HepG2 (cell line): ENCODE measurements around the gene PTRH2. TPM values are rescaled to one million over a fixed set of nuclear protein-coding genes. Genes with fewer than 3 reads are reported as not detected.
A peak's percentile ranks its signal among the peaks of the same experiment; 100 is the strongest.

Experiments used
- ATAC-seq: fragments of 200-7000 bp; cut with Tn5 transposase; 3 replicates; pipeline ENCODE4 v1.9.1; 2020; ENCODE audit warnings: mild to moderate bottlenecking, moderate library complexity
- BruUV-seq: library from RNA; stranded (reverse); fragments of 400-500 nt; replicated peaks from 2 replicates; lab custom pipeline; 2021; lab: Mats Ljungman, UMichigan
- CTCF ChIA-PET: fragments of 300-600 bp; formaldehyde crosslinking; extraction: SDS; loops from one replicate; lab custom pipeline; 2021; ENCODE audit warnings: low total read pairs, inconsistent platforms, low intra/inter-chr PET ratio; lab: Yijun Ruan, JAX
- POLR2A ChIA-PET: fragments of 350-600 bp; sonication (Branson Sonifier 250); formaldehyde crosslinking; loops from one replicate; lab custom pipeline; 2020; ENCODE audit warnings: antibody characterized with exemption, inconsistent platforms; lab: Yijun Ruan, JAX
- DNase-seq: peaks from one replicate; pipeline ENCODE4 v3.0.0-alpha.2; 2015; ENCODE audit warnings: low spot score
- FAIRE-seq: peaks from 3 replicates; lab custom pipeline; 2011; peaks lifted over from hg19 to GRCh38; lab: Jason Lieb, UNC
- H2AFZ ChIP-seq: one replicate; pipeline ENCODE4 v1.6.1; 2011; ENCODE audit warnings: low read length, inconsistent platforms
- H3K27ac ChIP-seq: fragments of 300-600 bp; 3 replicates; pipeline ENCODE4 v1.8.0; 2011; ENCODE audit warnings: mixed run types, mild to moderate bottlenecking, mixed read lengths, low read length, inconsistent platforms; ENCODE audit not compliant: insufficient read depth; ENCODE audit errors: extremely low read length
- H3K27me3 ChIP-seq, 2 experiments: fragments of 200-600 bp in 1 of 2; 2 replicates in 1 of 2; 3 replicates in 1 of 2; pipeline versions ENCODE4 v1.6.0 to v1.8.0; 2011; ENCODE audit warnings: low read length in 2 of 2, mild to moderate bottlenecking in 2 of 2, moderate library complexity in 2 of 2, inconsistent platforms in 1 of 2; ENCODE audit not compliant: insufficient read depth in 2 of 2, control insufficient read depth in 1 of 2
- H3K36me3 ChIP-seq, 2 experiments: fragments of 200-600 bp in 1 of 2; replicated peaks in 1 of 2; 2 replicates in 1 of 2; 3 replicates in 1 of 2; pipeline versions ENCODE4 v1.5.1 to v1.8.0; 2011; ENCODE audit warnings: low read length in 2 of 2, inconsistent platforms in 1 of 2; ENCODE audit not compliant: insufficient read depth in 2 of 2, control insufficient read depth in 1 of 2
- H3K4me1 ChIP-seq: 2 replicates; pipeline ENCODE4 v1.5.1; 2012; ENCODE audit warnings: low read length, inconsistent platforms; ENCODE audit not compliant: insufficient read depth
- H3K4me2 ChIP-seq: 2 replicates; pipeline ENCODE4 v1.6.0; 2011; ENCODE audit warnings: low read depth, low read length, inconsistent platforms
- H3K4me3 ChIP-seq, 3 experiments: fragments of 200-600 bp in 1 of 3; sonication (generic), shearing (Covaris generic) in 1 of 3; replicated peaks in 1 of 3; 2 replicates each; pipeline ENCODE4 v1.5.1; 2011 to 2016; ENCODE audit warnings: low read length in 3 of 3, inconsistent platforms in 2 of 3, low read depth in 2 of 3, mild to moderate bottlenecking in 2 of 3, control low read depth in 1 of 3, mixed read lengths in 1 of 3; ENCODE audit not compliant: insufficient read depth in 1 of 3
- H3K79me2 ChIP-seq: one replicate; pipeline ENCODE4 v1.6.1; 2011; ENCODE audit warnings: low read length, inconsistent platforms; ENCODE audit not compliant: insufficient read depth
- H3K9ac ChIP-seq: 2 replicates; pipeline ENCODE4 v1.6.0; 2011; ENCODE audit warnings: mild to moderate bottlenecking, low read depth, low read length, inconsistent platforms; ENCODE audit not compliant: insufficient read depth
- H3K9me3 ChIP-seq: 2 replicates; pipeline ENCODE4 v1.5.1; 2012; ENCODE audit warnings: mild to moderate bottlenecking, low read length
- H4K20me1 ChIP-seq: 2 replicates; pipeline ENCODE4 v1.6.0; 2011; ENCODE audit warnings: inconsistent platforms, mild to moderate bottlenecking, low read length, moderate library complexity; ENCODE audit not compliant: insufficient read depth
- AGO2 ChIP-seq: fragments of 200-400 bp; formaldehyde crosslinking; optimal IDR thresholded peaks from 2 replicates; pipeline ENCODE3; 2017; ENCODE audit warnings: mild to moderate bottlenecking, low read depth, low read length, moderate library complexity
- CBX1 ChIP-seq: IDR thresholded peaks from one replicate; pipeline ENCODE4 v1.6.1; 2016; ENCODE audit warnings: antibody characterized with exemption, low read depth
- CREBL2 ChIP-seq: sonication (generic); formaldehyde crosslinking; IDR thresholded peaks from 2 replicates; pipeline ENCODE4 v1.8.1; 2023; ENCODE audit warnings: missing genetic modification reagents, mild to moderate bottlenecking, borderline replicate concordance
- FOXC1 ChIP-seq: sonication (generic); formaldehyde crosslinking; IDR thresholded peaks from 2 replicates; pipeline ENCODE4 v1.8.0; 2022; ENCODE audit warnings: mild to moderate bottlenecking, missing genetic modification reagents, borderline replicate concordance
- IKZF4 ChIP-seq: sonication (generic); formaldehyde crosslinking; IDR thresholded peaks from 2 replicates; pipeline ENCODE4 v1.5.1; 2020; ENCODE audit warnings: borderline replicate concordance, mild to moderate bottlenecking, low read depth, missing genetic modification reagents; ENCODE audit errors: not compliant biosample characterization
- ISX ChIP-seq: sonication (generic); formaldehyde crosslinking; conservative IDR thresholded peaks from 2 replicates; pipeline ENCODE4 v1.5.0; 2020; ENCODE audit warnings: missing genetic modification reagents
- MIER3 ChIP-seq: IDR thresholded peaks from 2 replicates; pipeline ENCODE4 v1.6.1; 2016; ENCODE audit warnings: missing compliant biosample characterization, borderline replicate concordance
- NKX3-1 ChIP-seq: sonication (generic); formaldehyde crosslinking; IDR thresholded peaks from 2 replicates; pipeline ENCODE4 v1.5.0; 2020; ENCODE audit warnings: missing genetic modification reagents
- POLR2AphosphoS5 ChIP-seq: IDR thresholded peaks from 2 replicates; pipeline ENCODE4 v1.6.1; 2012; ENCODE audit warnings: low read depth, low read length
- POLR2G ChIP-seq: fragments of 200-400 bp; formaldehyde crosslinking; IDR thresholded peaks from 2 replicates; pipeline ENCODE4 v1.6.1; 2018; ENCODE audit warnings: mild to moderate bottlenecking, low read depth, low read length, moderate library complexity
- PTBP1 ChIP-seq: fragments of 200-400 bp; formaldehyde crosslinking; IDR thresholded peaks from 2 replicates; pipeline ENCODE4 v1.6.1; 2018; ENCODE audit warnings: low read length, low read depth; ENCODE audit not compliant: poor library complexity, severe bottlenecking
- SP140L ChIP-seq: sonication (generic); formaldehyde crosslinking; IDR thresholded peaks from 2 replicates; pipeline ENCODE4 v1.4.0; 2020; ENCODE audit warnings: missing genetic modification reagents, borderline replicate concordance
- TBX2 ChIP-seq: sonication (generic); formaldehyde crosslinking; IDR thresholded peaks from 2 replicates; pipeline ENCODE4 v1.5.0; 2020; ENCODE audit warnings: missing genetic modification reagents, mild to moderate bottlenecking, borderline replicate concordance
- TMF1 ChIP-seq: sonication (generic); formaldehyde crosslinking; IDR thresholded peaks from 2 replicates; pipeline ENCODE4 v1.8.1; 2022; ENCODE audit warnings: low read depth, missing genetic modification reagents
- ZC3H13 ChIP-seq: sonication (generic); formaldehyde crosslinking; IDR thresholded peaks from 2 replicates; pipeline ENCODE4 v1.8.1; 2023; ENCODE audit warnings: mild to moderate bottlenecking, missing genetic modification reagents, moderate library complexity
- ZNF124 ChIP-seq: sonication (generic); formaldehyde crosslinking; IDR thresholded peaks from 2 replicates; pipeline ENCODE4 v1.4.0; 2020; ENCODE audit warnings: missing genetic modification reagents
- ZNF468 ChIP-seq: sonication (generic); formaldehyde crosslinking; IDR thresholded peaks from 2 replicates; pipeline ENCODE4 v1.8.0; 2022; ENCODE audit warnings: mild to moderate bottlenecking, moderate library complexity, missing genetic modification reagents
- ZNF484 ChIP-seq: sonication (generic); formaldehyde crosslinking; IDR thresholded peaks from 2 replicates; pipeline ENCODE4 v1.5.1; 2020; ENCODE audit warnings: mild to moderate bottlenecking, low read depth, missing genetic modification reagents, borderline replicate concordance
- ZNF550 ChIP-seq: sonication (generic); formaldehyde crosslinking; IDR thresholded peaks from 2 replicates; pipeline ENCODE4 v1.4.0; 2020; ENCODE audit warnings: mild to moderate bottlenecking, missing genetic modification reagents, borderline replicate concordance
- ZNF703 ChIP-seq: sonication (generic); formaldehyde crosslinking; IDR thresholded peaks from 2 replicates; pipeline ENCODE4 v1.5.1; 2020; ENCODE audit warnings: missing genetic modification reagents, mild to moderate bottlenecking, moderate library complexity, borderline replicate concordance
- ZSCAN21 ChIP-seq: sonication (generic); formaldehyde crosslinking; IDR thresholded peaks from 2 replicates; pipeline ENCODE4 v1.8.0; 2022; ENCODE audit warnings: mild to moderate bottlenecking, missing genetic modification reagents, moderate library complexity, borderline replicate concordance
- WGBS: methylation state at CpG from one replicate; pipeline ENCODE4 v1.1.6; 2017; ENCODE audit warnings: low lambda C conversion rate; 5-methylcytosine and 5-hydroxymethylcytosine counted together
- in situ Hi-C: cut with HindIII; loops from 2 replicates; pipeline ENCODE4 v1.10.0; 2017; ENCODE audit warnings: low pct_unique_long_range_greater_than_20kb; ENCODE audit not compliant: extremely low pct_ligation_motif_present
- intact Hi-C: fragments of 100-400 bp; cut with micrococcal nuclease; formaldehyde crosslinking; loops from one replicate; pipeline ENCODE4 v1.10.0; 2022; ENCODE audit not compliant: unreplicated experiment
- polyA plus RNA-seq, 8 experiments: library from polyadenylated mRNA; depleted of rRNA in 3 of 8; stranded (reverse) in 7 of 8; unstranded in 1 of 8; fragments of >200 nt; fragmentation: Illumina TruSeq in 4 of 8; extraction: Trizol in 4 of 8; gene quantifications; 2 replicates each; pipeline versions ENCODE4 v1.2.1 to v1.2.3, GENCODE V29; 2011 to 2016; ENCODE audit warnings: low read depth in 4 of 8, missing spikeins in 1 of 8, mixed read lengths in 1 of 8; ENCODE audit not compliant: insufficient read depth in 1 of 8
- total RNA-seq, 5 experiments: library from RNA; depleted of rRNA; stranded (reverse); fragments of >200 nt; fragmentation: Illumina TruSeq; extraction: Trizol; gene quantifications; 2 replicates each; pipeline ENCODE4 v1.2.3, GENCODE V29; 2016; ENCODE audit warnings: low read depth in 1 of 5
- TF ChIP-seq, protein P1 (sequence below): sonication (generic); formaldehyde crosslinking; IDR thresholded peaks from 2 replicates; pipeline ENCODE4 v1.8.0; 2022; ENCODE audit warnings: missing genetic modification reagents, mild to moderate bottlenecking, borderline replicate concordance
- TF ChIP-seq, protein P2 (sequence below): sonication (generic); formaldehyde crosslinking; IDR thresholded peaks from 2 replicates; pipeline ENCODE4 v1.8.1; 2023; ENCODE audit warnings: missing genetic modification reagents, inconsistent platforms, borderline replicate concordance

The PTRH2 gene
- total and polyA plus RNA-seq, 2 of the 13 experiments (the other 11 are each of a cell fraction or from before 2014, with no cell fraction given): 67.7 to 83.3 TPM

- Histone ChIP-seq H3K9me3 (no peaks in the 10 kb centered on the region), H4K20me1 (peaks cover 54% of the 10 kb centered on the region), H3K27ac (no peak overlapping the region), H3K9ac (no peak overlapping the region), H3K79me2 (peaks cover 58% of the 10 kb centered on the region), H3K4me3 (no peak overlapping the region), H2AFZ (no peak overlapping the region), H3K36me3 (peaks cover 29 to 74% of the 10 kb centered on the region in 2 experiments), H3K4me2 (no peak overlapping the region), H3K4me1 (peaks cover 61% of the 10 kb centered on the region), H3K27me3 (no peaks in the 10 kb centered on the region)
- intact Hi-C loops: no loop called here
- 84% methylated on average over 2 of the region's 2 CpGs for WGBS
- ChIA-PET CTCF (no interaction called here), POLR2A (interaction anchor here (0.9 to 1.6 kb wide), 2 partner anchors 11 to 77 kb away, joined by 3 to 6 read pairs; partner anchors contain the start of genes CLTC, PTRH2 and VMP1)
- BruUV-seq: no TSS peak
- in situ Hi-C loops: no loop called here
- no peak for FAIRE-seq
- peak; percentile 7 for ATAC-seq
- DNase-seq: no peak
- TF ChIP-seq PTBP1 (no peak), ZNF484 (no peak), ZNF124 (CRISPR knock-in tag) (no peak), TMF1 (peak; percentile 40; the same call in 1 of the 2 replicates), FOXC1 (CRISPR knock-in tag) (0 out of 2 replicates have a peak, but pooled peaks have one; percentile 35), POLR2AphosphoS5 (0 out of 2 replicates have a peak, but pooled peaks have one; percentile 10), ISX (no peak), SP140L (CRISPR knock-in tag) (no peak), POLR2G (peak; percentile 65), MIER3 (CRISPR knock-in tag) (no peak), NKX3-1 (CRISPR knock-in tag) (no peak), ZNF703 (CRISPR knock-in tag) (no peak), IKZF4 (CRISPR knock-in tag) (no peak), ZSCAN21 (CRISPR knock-in tag) (0 out of 2 replicates have a peak, but pooled peaks have one; percentile 46), ZC3H13 (0 out of 2 replicates have a peak, but pooled peaks have one; percentile 3), AGO2 (peak; percentile 63), CREBL2 (CRISPR knock-in tag) (no peak), ZNF550 (CRISPR knock-in tag) (no peak), CBX1 (no peak), ZNF468 (0 out of 2 replicates have a peak, but pooled peaks have one; percentile 38), TBX2 (CRISPR knock-in tag) (no peak)
- TF ChIP-seq, protein P1, sequence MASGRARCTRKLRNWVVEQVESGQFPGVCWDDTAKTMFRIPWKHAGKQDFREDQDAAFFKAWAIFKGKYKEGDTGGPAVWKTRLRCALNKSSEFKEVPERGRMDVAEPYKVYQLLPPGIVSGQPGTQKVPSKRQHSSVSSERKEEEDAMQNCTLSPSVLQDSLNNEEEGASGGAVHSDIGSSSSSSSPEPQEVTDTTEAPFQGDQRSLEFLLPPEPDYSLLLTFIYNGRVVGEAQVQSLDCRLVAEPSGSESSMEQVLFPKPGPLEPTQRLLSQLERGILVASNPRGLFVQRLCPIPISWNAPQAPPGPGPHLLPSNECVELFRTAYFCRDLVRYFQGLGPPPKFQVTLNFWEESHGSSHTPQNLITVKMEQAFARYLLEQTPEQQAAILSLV (CRISPR knock-in tag): no peak
- TF ChIP-seq, protein P2, sequence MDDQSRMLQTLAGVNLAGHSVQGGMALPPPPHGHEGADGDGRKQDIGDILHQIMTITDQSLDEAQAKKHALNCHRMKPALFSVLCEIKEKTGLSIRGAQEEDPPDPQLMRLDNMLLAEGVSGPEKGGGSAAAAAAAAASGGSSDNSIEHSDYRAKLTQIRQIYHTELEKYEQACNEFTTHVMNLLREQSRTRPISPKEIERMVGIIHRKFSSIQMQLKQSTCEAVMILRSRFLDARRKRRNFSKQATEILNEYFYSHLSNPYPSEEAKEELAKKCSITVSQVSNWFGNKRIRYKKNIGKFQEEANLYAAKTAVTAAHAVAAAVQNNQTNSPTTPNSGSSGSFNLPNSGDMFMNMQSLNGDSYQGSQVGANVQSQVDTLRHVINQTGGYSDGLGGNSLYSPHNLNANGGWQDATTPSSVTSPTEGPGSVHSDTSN (CRISPR knock-in tag): no peak
Measured at GRCh38 chr17:59696682-59697277, 10.4 kb downstream of the PTRH2 start.
